22Rv1 (cell line): Measurements from ENCODE around the gene KLHL29.

ENCODE experiments used
- H3K27ac ChIP-seq: fragments of 450-650 bp; 2 replicates; pipeline ENCODE4 v1.5.1; 2017
- ZFX ChIP-seq: fragments of 450-650 bp; IDR thresholded peaks from 2 replicates; pipeline ENCODE4 v1.6.1; 2017; ENCODE audit warnings: antibody characterized with exemption, borderline replicate concordance
- TF ChIP-seq, protein P1 (sequence below): fragments of 450-650 bp; IDR thresholded peaks from 2 replicates; pipeline ENCODE4 v1.5.1; 2017; ENCODE audit warnings: mild to moderate bottlenecking

KLHL29 gene

DNA sequence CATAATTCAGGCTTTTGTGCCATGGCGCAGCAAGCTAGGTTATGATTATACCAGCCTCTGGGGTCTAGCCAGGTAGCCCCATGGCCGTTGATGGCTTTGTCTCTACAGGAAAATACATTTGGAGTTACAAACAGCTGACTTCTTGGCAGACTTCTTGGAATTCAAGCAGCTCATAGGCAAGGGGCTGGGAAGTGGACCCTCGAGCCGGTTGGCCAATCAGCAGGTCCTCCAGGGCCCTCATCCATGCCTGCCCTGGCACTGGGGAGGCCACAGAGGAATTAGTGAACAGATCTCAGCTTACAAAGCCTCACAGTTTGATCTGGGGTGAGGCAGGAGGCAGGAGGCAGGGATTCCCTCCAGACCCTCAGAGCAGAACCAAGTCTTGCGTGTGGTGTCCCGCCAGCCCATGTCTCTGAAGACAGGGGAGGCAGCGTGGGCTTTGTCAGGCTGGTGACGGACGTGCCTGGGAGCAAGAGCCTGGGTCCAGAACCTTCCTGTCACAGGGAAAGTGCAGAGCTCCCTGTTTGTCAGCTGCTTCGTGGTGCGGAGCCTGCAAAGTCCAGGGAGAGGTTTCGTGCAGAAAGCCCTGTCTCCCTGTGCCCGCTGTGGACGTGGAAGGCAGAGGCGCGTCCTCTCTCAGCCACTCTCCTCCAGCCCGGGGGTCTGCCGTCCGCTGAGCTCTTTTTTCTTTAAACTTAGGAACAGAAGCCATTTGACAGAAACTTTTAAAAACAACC is 131.7 kb downstream of the KLHL29 start:
- no peak for TF ChIP-seq ZFX
- TF ChIP-seq, protein P1, sequence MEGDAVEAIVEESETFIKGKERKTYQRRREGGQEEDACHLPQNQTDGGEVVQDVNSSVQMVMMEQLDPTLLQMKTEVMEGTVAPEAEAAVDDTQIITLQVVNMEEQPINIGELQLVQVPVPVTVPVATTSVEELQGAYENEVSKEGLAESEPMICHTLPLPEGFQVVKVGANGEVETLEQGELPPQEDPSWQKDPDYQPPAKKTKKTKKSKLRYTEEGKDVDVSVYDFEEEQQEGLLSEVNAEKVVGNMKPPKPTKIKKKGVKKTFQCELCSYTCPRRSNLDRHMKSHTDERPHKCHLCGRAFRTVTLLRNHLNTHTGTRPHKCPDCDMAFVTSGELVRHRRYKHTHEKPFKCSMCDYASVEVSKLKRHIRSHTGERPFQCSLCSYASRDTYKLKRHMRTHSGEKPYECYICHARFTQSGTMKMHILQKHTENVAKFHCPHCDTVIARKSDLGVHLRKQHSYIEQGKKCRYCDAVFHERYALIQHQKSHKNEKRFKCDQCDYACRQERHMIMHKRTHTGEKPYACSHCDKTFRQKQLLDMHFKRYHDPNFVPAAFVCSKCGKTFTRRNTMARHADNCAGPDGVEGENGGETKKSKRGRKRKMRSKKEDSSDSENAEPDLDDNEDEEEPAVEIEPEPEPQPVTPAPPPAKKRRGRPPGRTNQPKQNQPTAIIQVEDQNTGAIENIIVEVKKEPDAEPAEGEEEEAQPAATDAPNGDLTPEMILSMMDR: no peak
- no peak overlapping the region for H3K27ac ChIP-seq

DNA sequence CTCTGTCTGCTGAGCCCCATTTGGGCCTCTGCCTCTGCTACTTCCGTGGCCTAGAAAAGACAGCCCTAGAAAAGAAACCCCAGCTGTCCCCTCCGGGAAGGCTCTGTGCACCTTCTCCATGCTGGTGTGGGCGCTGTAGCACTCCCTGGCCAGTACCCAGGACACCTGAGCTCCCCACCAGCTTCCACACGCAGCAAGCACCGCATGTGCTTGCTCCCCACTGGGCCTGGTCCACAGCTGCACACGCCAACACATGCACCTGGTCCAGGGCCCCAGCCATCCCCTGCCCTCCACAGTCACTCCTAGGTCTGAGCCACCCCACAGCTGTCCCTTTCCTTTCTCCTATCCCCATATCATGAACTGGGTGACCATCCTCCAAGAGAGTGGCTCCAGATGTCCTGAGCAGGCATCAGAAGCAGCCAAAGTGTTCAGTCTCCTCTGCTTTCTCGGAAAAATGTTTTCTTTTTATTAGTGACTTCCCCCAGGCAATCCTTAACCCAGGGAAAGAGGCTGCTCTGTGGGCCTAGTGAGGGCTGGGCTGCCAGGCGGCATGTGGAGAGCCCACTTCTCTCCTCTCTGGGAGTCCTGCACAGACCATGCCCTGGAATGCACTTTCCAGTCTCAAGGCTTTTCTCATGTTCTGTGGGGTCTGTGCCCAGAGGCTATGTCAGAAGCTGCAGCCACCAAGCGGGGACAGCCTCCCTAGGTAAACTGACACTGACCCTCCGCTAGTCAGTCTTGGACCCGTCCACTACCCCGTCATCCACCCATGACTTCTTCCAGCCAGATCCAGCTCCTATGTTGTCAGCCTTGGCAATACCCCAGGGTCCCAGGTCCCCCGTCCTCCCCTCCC is 133.7 kb downstream of the KLHL29 start:
- TF ChIP-seq, protein P1: no peak
- TF ChIP-seq ZFX: no peak
- H3K27ac ChIP-seq: no peak overlapping the region

DNA sequence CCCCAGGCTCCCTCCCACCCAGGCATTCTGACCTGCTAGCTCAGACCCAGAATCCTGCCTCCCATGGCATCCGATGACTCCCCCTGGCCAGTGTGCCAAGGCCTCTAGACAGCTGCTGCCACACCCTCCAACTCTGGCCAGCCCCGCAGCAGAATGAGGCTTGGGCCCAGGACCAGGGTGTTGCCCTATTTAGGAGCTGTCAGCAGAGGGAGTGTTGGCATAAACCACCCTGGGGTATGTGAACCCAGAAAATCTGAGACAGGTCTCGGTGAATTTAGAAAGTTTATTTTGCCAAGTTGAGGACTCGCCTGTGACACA is 134.3 kb downstream of the KLHL29 start:
- TF ChIP-seq ZFX: no peak
- TF ChIP-seq, protein P1: no peak
- H3K27ac ChIP-seq: no peak overlapping the region

DNA sequence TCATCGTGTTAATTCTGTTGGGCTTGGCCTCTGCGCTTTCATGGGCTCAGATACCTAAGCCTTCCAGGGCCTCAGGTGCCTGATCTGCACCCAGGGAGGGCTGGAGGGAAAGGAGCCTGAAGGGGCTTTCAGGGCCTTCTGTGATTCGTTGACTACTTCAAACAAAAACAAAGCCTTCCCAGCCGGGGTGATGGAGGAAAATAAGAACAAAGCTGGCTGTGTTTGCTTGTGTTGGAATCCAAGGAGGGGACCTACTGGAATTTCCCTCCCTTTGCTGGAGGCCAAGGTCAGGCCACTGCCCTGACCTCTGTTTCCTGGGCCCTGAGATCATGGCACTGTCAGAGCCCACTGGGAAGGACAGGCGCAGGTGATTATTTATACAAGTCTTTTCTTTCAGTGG is 135.3 kb downstream of the KLHL29 start:
- H3K27ac ChIP-seq: no peak overlapping the region
- no peak for TF ChIP-seq ZFX
- TF ChIP-seq, protein P1: no peak

DNA sequence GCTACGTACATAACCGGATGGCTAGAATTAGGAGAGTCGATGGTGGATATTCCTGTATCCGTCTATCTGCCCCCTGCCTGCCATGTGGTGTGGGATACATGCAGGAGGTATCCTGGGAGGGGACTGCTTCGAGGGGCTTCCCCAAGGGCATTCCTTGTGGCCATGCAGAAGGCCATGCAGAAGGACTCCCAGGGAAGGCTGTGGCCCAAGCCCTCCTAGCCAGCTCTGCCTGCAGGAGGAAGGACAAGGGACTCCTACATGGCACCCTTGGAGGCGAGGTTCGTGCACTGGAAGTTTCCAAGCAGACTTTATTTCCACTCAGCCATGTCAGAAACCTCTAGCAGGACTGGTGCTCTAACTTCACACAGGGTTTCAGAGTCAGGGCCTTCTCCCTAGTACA is 136.1 kb downstream of the KLHL29 start:
- TF ChIP-seq ZFX: no peak
- TF ChIP-seq, protein P1: no peak
- no peak overlapping the region for H3K27ac ChIP-seq

DNA sequence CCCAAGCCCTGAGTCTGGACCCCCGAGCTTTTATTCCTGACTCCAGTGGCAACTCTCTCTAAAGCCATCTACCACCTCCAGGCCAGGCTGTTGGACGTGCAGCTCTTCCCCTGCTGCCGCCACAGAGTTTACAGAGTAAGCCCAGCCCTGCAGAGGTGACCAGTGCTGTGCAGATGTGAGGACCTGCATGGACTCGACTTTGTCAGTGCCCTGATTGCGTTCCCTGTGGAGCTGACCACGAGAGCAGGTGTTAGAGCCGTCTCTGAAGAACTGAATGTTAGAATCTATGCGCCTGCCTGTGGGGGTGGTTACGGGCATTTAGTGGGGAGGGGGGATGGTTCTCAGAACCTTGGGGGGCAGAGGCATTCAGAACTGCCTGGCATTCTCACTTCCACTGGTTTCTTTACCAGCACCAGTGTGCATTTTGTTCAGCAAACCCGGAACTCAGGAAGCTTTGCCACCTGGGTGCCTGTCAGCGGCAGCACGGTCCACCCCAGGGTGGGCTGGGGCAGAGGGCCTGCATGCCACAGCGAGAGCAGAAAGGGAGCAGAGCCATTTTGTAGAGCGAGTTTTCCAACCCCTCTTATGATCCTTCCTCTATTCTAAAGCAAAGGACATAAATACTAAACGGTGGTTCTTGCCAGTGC is 137.9 kb downstream of the KLHL29 start:
- TF ChIP-seq, protein P1: no peak
- TF ChIP-seq ZFX: no peak
- H3K27ac ChIP-seq: no peak overlapping the region
